Kidney epithelial cell (primary cell): Measurements from ENCODE around the gene CES3. TPM values are rescaled to one million over a fixed set of nuclear protein-coding genes. Genes with fewer than 3 reads are reported as not detected.
A peak's percentile ranks its signal among the peaks of the same experiment; 100 is the strongest.
"Not testable (repeated sequence)": the region's sequence is repeated elsewhere in the genome, so short reads cannot be mapped to it uniquely, and the experiment has no call there.

Source experiments
- DNase-seq: peaks from one replicate; pipeline ENCODE4 v3.0.0-alpha.2; 2010; ENCODE audit warnings: low read depth
- H3K27me3 ChIP-seq: 2 replicates; pipeline ENCODE4 v1.6.0; 2011; ENCODE audit warnings: low read length; ENCODE audit not compliant: control insufficient read depth, insufficient read depth
- H3K36me3 ChIP-seq: 2 replicates; pipeline ENCODE4 v1.5.1; 2011; ENCODE audit warnings: low read length; ENCODE audit not compliant: control insufficient read depth, insufficient read depth
- H3K4me3 ChIP-seq: 2 replicates; pipeline ENCODE4 v1.5.1; 2011; ENCODE audit warnings: low read depth, mild to moderate bottlenecking, control low read depth, low read length
- CTCF ChIP-seq: IDR thresholded peaks from 2 replicates; pipeline ENCODE4 v1.5.1; 2011; ENCODE audit warnings: mild to moderate bottlenecking, moderate library complexity, low read length, control low read depth, inconsistent platforms; ENCODE audit not compliant: insufficient read depth, poor library complexity, severe bottlenecking
- total RNA-seq: library from RNA; depleted of rRNA; stranded (reverse); fragments of >200 nt; gene quantifications from 2 replicates; pipeline ENCODE4 v1.2.3, GENCODE V29; 2015

Gene CES3
- total RNA-seq, 1 donor from 2014 or later = not detected

- H3K4me3 ChIP-seq = no peak overlapping the region
- no peak for DNase-seq
- no peaks in the 10 kb centered on the region for H3K27me3 ChIP-seq
- H3K36me3 ChIP-seq = no peaks in the 10 kb centered on the region
- TF ChIP-seq CTCF = no peak
Observed at GRCh38 chr16:66973716-66974115, 12.7 kb downstream of the CES3 start.

GRCh38 chr16:66974156-66974931 is 13.3 kb downstream of the CES3 start:
- not testable (repeated sequence) for H3K4me3 ChIP-seq, H3K36me3 ChIP-seq, DNase-seq, H3K27me3 ChIP-seq

- not testable (repeated sequence) for H3K4me3 ChIP-seq, DNase-seq, H3K36me3 ChIP-seq
Observed at GRCh38 chr16:66974932-66975246, 13.8 kb downstream of the CES3 start.

GRCh38 chr16:66975302-66975893 is 14.3 kb downstream of the CES3 start:
- TF ChIP-seq CTCF = no peak
- DNase-seq = no peak
- H3K36me3 ChIP-seq = no peaks in the 10 kb centered on the region
- no peak overlapping the region for H3K4me3 ChIP-seq
- H3K27me3 ChIP-seq = no peaks in the 10 kb centered on the region

More at GRCh38 chr16:66974932-66975246, 13.8 kb downstream of the CES3 start:
- H3K27me3 ChIP-seq = not testable (repeated sequence)

- H3K27me3 ChIP-seq = no peaks in the 10 kb centered on the region
- H3K4me3 ChIP-seq = no peak overlapping the region
- TF ChIP-seq CTCF = no peak
- no peaks in the 10 kb centered on the region for H3K36me3 ChIP-seq
- no peak for DNase-seq
Observed at GRCh38 chr16:66976746-66977145, 15.7 kb downstream of the CES3 start.

- Histone ChIP-seq H3K36me3 (no peaks in the 10 kb centered on the region), H3K4me3 (no peak overlapping the region), H3K27me3 (no peaks in the 10 kb centered on the region)
- TF ChIP-seq CTCF = peak; percentile 92
- DNase-seq = no peak
Observed at GRCh38 chr16:66977341-66978113, 16.5 kb downstream of the CES3 start.
